DMS114 treated with DMSO at 0.1 percent for 48 hours (cell line): Measurements from ENCODE around the gene VPS13C.

Experiments
- DNase-seq: peaks from one replicate; lab custom pipeline; 2025; ENCODE audit not compliant: unreplicated experiment; lab: John Stamatoyannopoulos, UW

VPS13C gene

GRCh38 chr15:61861962-61862361, 198.3 kb downstream of the VPS13C start:
- no peak for DNase-seq

- no peak for DNase-seq
Observed at GRCh38 chr15:61857169-61857829, 202.9 kb downstream of the VPS13C start.

- DNase-seq, result no peak
Observed at GRCh38 chr15:61856295-61856694, 204.0 kb downstream of the VPS13C start.

DNA sequence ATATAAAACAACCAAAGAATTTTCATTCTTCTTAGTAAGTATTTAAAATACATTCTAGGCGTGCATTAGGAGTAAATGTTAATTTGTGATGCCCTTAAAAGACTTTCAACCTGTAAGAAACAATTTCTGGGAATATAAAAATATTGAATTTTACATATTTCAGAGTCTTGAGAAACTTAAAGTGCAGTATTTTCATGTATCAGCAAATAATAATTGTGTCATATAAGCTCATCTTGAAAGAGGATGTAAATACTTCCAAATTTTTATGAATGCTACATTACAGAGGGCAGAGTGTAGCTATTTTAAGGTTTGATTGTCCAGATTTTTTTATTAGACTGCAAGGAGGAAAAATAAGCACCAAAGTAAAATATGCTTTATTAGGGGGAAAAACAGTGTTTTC, 207.1 kb downstream of the VPS13C start:
- DNase-seq, result no peak

GRCh38 chr15:61851955-61852354, 208.3 kb downstream of the VPS13C start:
- no peak for DNase-seq

GRCh38 chr15:61849447-61849846, 210.8 kb downstream of the VPS13C start:
- no peak for DNase-seq

DNA sequence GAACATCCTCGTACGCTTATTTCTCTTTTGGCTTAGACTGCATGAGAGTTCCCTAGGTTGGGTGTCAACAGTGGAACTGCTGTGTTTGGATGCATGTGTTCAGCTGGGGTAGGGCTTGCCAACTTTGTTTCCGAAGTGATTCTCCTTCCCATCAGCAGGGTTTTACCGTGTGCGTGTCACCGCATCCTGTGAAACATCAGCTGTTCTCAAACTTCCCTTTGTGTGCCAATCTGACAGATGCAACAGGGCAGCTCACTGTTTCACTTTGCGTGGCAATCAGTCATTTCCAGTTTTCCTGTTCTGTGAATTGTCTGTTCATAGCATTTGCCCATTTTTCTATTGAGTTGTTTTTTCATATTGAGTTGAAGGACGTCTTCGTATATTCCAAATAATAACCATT, 218.8 kb downstream of the VPS13C start:
- DNase-seq, result no peak

DNA sequence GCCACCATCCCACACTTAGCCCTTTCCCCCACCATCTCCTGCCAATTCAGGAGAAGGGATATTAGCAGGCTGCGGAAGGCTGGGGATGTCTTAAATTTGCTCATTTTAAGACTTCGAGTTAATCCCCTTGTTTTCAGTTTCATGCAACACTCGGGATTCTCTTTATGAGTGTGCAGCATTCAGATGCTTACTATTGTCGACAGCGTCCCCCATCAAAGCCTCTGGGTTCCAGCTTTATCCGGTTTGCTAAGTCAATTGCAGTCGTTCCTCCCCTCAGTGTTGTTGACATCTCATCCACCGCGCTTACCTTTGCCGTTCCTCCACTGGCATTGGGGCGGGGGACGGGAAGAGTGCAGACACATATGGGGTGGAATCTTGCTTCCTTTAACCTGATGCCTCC, 220.2 kb downstream of the VPS13C start:
- DNase-seq, result no peak

DNA sequence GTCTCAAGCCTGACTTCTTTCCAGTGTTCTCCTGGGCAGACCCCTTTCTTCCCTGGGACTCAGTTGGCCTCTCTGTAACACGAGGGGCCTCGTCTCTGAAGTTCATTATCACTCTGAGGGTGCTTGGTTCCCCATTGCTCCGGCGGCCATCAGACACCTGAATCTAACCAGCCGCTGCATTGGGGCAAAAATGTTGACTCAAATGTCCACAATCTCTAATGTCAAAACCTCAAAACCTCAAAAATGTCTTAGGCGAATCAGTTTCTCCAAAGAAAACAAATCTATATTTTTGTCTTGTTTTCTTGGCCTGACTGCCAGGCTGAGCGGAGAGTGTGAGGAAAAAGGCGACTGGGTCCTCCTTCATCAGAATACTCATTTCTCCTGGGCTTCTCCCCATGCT, 220.7 kb downstream of the VPS13C start:
- no peak for DNase-seq

DNA sequence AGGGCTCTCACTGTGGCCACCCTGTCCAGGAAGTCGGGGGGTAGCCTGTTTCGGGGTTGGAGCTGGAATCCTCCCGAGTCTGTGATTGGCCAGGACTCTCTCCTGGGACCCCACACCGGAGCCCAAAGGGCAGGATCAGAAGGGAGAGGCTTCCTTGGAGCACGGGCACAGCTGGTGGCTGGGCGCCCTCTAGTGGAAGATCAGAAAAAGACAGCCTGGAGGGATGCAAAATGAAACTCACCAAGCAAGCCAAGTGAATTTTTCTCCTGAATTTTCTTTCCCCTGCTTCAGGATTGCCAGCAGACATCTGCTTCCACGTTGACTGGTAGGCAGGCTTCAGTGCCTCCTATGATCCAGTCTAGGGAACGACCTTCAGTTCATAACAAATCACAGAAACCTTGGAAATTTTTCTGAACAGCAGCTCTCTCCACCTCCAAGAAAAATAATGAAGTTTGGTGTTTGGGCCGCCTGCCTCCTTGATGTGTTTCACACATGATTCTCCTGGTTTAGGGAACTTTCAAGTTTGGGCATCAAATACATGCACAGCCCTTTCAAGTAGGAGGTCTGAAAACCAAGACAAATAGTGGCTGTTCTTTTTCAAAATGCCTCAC, 224.6 kb downstream of the VPS13C start:
- DNase-seq, result peak; percentile 74

GRCh38 chr15:61835029-61835428, 225.2 kb downstream of the VPS13C start:
- DNase-seq, result no peak

DNA sequence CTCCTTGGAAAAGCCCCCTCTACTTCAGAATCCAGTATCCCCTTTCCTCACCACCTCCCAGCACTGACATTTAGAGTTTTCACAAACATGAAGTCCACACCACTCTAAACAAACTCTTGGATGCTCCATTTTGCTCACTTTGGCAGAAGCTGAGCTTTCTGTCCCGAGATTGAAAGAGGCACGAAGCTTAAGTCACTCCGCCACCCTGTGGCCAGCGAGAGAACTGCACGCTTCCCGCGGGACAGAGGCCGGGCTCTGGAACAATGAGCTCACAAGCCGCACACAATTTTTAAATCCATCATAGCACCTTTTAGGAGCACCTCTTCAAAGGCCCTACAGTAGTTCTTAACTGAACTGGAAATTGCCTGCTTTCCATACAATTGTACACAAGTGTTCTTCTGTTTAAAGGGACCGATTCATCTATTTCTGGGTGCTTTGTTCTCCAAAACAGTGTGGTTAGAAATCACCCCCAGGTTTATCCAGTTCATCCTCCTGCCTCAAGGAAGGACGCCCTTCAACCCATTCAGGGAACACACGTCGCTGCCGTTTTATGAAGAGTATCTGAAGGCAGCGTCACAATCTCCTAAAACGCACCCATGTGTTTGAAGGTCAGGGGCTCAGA, 226.1 kb downstream of the VPS13C start:
- DNase-seq, result peak; percentile 73

DNA sequence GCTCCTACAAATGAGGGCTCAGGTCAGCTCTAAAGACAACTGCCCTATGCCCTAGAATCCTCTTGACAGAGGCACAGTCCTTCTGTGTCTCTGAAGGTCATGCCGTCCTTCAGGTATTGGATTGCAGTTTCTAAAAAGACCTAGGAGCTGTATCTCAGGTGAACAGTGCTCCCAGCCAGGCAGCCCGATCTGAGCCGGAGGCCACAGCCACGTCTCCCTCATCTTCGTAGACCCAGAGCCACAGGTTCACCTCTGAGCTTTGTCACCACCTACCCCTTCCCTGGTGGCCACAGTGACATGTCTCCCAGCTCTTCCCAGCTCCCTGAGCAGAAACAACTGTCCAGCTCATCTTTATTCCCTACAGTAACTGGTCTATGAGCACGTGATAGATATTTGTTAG, 228.0 kb downstream of the VPS13C start:
- DNase-seq, result no peak

- DNase-seq, result no peak
Observed at GRCh38 chr15:61831505-61831921, 228.7 kb downstream of the VPS13C start.

DNA sequence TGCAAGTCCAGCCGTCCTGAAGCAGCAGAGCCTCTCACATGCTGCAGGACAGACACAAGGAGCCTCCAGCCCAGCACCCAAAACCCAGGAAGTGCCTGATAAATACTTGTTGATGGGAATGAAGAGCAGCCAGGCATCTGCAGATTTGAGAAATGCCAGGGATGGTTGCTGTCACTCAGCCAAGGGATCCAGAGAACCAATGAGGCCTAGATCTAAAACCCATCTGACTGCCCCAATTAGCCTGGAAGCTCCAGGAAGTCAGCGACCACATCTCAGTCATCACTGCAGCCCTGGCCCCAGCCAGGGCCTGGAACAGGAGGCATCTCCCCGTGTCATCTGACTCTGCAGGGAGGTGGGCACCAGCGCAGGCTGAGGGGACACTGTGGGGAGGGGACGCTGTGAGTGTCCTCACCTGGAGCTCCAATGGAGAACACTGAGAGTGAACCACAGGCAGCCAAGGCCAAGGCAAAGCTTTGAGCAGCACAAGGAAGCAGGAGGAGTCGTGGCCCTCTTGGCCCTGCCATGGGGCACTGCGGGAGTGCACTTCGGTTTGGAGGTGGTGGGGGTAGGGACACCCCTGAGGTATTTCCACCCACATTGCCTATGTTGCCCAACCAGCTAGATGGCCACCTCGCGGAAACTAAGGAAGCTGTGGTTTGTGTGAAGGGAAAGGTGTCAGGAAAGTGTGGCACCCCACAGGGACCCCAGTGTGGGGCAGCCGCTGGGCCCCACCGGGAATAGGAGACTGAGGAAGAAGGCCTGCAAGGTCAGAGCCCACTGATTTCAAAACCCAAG, 229.5 kb downstream of the VPS13C start:
- DNase-seq, result no peak

DNA sequence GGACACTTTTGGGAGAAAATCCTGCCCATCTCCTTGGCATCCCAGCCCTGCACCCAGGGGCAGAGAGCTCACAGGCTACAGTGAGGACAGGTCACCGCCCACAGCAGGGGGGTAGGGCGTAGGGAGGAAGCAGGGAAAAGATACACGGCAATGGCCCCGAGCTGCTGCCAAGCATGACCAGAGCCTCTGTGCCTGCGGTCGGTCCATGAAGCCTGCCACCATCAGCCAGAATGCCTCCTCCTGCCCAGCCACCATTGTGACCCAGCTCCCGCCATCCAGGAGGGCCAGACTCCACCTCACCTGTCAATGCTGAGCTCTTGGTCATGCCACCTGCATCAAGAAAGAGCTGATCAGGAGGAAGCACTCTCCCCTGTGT, 230.7 kb downstream of the VPS13C start:
- no peak for DNase-seq

- DNase-seq, result no peak
Observed at GRCh38 chr15:61828860-61829513, 231.3 kb downstream of the VPS13C start.

DNA sequence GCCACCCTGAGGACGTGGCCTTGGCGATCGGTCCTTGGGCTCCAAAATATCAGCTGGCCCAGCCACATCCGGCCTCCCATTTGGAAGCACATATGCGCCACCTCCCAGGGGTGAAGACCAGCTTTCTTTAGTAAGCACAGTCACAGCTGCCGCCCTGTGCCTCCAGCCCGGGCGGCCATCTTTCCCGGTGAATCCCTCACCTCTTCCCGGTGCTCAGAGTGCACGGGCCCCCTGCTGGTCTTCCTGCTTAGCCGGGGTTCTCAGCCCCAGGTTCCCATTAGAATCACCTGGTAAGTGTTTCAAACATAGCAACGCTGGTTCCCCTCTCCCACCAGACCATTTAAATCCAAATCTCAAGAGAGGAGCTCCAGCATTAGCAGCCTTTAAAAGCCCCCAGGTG, 232.2 kb downstream of the VPS13C start:
- DNase-seq, result no peak

GRCh38 chr15:61827131-61827530, 233.1 kb downstream of the VPS13C start:
- DNase-seq, result no peak

DNA sequence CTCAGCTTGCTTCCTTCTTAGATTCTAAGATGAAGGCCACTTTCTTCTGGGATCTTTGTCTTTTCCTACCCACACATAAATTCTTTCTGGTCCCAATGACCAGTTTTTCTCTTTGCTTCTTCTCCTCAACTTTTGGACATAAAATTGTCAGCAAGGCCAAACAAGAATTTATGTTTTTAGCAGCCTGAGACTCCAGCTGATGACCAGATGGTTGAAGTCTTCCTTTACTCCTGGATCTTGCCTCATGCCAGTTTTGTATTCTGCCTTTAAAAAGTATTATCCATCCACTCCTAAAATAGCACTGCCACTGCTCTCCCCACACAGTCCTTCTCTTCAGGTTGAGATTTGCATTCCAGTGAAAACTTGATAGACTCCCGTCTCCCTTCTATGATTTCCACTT, 236.0 kb downstream of the VPS13C start:
- no peak for DNase-seq

DNA sequence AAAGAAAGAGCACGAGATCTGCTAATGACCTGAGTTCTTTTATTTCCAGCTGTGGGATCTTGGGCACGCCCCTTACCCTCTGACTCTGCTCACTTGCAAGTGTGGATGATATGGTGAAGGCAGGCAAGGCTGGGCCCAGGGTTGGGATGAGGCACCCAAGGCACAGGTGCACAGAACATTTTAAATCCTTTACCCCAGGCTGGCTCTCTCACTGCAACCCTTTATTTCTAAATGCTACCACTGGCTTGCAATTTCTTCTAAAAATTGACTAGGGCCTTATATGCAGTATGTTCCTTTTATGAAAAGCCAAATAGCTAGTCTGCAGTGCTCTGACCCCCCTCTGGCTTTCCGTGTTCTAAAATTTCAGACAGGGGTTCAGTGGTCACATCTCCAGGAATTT, 237.7 kb downstream of the VPS13C start:
- no peak for DNase-seq
